HepG2 (cell line): ENCODE results near the gene PTTG1. TPM values are rescaled to one million over a fixed set of nuclear protein-coding genes. Genes with fewer than 3 reads are reported as not detected.

Source experiments
- MAFF ChIP-seq: IDR thresholded peaks from 2 replicates; pipeline ENCODE4 v1.6.1; 2011; ENCODE audit warnings: low read depth, low read length, improper control_type of control experiment
- MLXIP ChIP-seq: sonication (generic); formaldehyde crosslinking; IDR thresholded peaks from 2 replicates; pipeline ENCODE4 v1.9.0; 2021; ENCODE audit warnings: missing genetic modification reagents, borderline replicate concordance
- polyA plus RNA-seq, 8 experiments: library from polyadenylated mRNA; depleted of rRNA in 3 of 8; stranded (reverse) in 7 of 8; unstranded in 1 of 8; fragments of >200 nt; fragmentation: Illumina TruSeq in 4 of 8; extraction: Trizol in 4 of 8; gene quantifications; 2 replicates each; pipeline versions ENCODE4 v1.2.1 to v1.2.3, GENCODE V29; 2011 to 2016; ENCODE audit warnings: low read depth in 4 of 8, missing spikeins in 1 of 8, mixed read lengths in 1 of 8; ENCODE audit not compliant: insufficient read depth in 1 of 8
- total RNA-seq, 5 experiments: library from RNA; depleted of rRNA; stranded (reverse); fragments of >200 nt; fragmentation: Illumina TruSeq; extraction: Trizol; gene quantifications; 2 replicates each; pipeline ENCODE4 v1.2.3, GENCODE V29; 2016; ENCODE audit warnings: low read depth in 1 of 5
- TF ChIP-seq, protein P1 (sequence below): sonication (generic); formaldehyde crosslinking; IDR thresholded peaks from 2 replicates; pipeline ENCODE4 v1.5.0; 2020; ENCODE audit warnings: mild to moderate bottlenecking, missing genetic modification reagents, borderline replicate concordance

The PTTG1 gene
- total and polyA plus RNA-seq, 2 of the 13 experiments (the other 11 are each of a cell fraction or from before 2014, with no cell fraction given) = 102 to 161 TPM

- TF ChIP-seq MAFF = no peak
- no peak for TF ChIP-seq MLXIP (CRISPR knock-in tag)
- TF ChIP-seq, protein P1, sequence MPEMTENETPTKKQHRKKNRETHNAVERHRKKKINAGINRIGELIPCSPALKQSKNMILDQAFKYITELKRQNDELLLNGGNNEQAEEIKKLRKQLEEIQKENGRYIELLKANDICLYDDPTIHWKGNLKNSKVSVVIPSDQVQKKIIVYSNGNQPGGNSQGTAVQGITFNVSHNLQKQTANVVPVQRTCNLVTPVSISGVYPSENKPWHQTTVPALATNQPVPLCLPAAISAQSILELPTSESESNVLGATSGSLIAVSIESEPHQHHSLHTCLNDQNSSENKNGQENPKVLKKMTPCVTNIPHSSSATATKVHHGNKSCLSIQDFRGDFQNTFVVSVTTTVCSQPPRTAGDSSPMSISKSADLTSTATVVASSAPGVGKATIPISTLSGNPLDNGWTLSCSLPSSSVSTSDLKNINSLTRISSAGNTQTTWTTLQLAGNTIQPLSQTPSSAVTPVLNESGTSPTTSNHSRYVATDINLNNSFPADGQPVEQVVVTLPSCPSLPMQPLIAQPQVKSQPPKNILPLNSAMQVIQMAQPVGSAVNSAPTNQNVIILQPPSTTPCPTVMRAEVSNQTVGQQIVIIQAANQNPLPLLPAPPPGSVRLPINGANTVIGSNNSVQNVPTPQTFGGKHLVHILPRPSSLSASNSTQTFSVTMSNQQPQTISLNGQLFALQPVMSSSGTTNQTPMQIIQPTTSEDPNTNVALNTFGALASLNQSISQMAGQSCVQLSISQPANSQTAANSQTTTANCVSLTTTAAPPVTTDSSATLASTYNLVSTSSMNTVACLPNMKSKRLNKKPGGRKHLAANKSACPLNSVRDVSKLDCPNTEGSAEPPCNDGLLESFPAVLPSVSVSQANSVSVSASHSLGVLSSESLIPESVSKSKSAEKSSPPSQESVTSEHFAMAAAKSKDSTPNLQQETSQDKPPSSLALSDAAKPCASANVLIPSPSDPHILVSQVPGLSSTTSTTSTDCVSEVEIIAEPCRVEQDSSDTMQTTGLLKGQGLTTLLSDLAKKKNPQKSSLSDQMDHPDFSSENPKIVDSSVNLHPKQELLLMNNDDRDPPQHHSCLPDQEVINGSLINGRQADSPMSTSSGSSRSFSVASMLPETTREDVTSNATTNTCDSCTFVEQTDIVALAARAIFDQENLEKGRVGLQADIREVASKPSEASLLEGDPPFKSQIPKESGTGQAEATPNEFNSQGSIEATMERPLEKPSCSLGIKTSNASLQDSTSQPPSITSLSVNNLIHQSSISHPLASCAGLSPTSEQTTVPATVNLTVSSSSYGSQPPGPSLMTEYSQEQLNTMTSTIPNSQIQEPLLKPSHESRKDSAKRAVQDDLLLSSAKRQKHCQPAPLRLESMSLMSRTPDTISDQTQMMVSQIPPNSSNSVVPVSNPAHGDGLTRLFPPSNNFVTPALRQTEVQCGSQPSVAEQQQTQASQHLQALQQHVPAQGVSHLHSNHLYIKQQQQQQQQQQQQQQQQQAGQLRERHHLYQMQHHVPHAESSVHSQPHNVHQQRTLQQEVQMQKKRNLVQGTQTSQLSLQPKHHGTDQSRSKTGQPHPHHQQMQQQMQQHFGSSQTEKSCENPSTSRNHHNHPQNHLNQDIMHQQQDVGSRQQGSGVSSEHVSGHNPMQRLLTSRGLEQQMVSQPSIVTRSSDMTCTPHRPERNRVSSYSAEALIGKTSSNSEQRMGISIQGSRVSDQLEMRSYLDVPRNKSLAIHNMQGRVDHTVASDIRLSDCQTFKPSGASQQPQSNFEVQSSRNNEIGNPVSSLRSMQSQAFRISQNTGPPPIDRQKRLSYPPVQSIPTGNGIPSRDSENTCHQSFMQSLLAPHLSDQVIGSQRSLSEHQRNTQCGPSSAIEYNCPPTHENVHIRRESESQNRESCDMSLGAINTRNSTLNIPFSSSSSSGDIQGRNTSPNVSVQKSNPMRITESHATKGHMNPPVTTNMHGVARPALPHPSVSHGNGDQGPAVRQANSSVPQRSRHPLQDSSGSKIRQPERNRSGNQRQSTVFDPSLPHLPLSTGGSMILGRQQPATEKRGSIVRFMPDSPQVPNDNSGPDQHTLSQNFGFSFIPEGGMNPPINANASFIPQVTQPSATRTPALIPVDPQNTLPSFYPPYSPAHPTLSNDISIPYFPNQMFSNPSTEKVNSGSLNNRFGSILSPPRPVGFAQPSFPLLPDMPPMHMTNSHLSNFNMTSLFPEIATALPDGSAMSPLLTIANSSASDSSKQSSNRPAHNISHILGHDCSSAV (CRISPR knock-in tag) = no peak
Measured at GRCh38 chr5:160449458-160449857, 27.8 kb downstream of the PTTG1 start (continued).
